Measurements from ENCODE around the gene SLC25A30.

GRCh38 chr13:45373162-45373547, 45.0 kb downstream of the SLC25A30 start:
- TF ChIP-seq EZH2 (IDR thresholded peaks at IDR 0.05; ENCODE audit: insufficient read depth, poor library complexity, severe bottlenecking) (no peak), EZH2phosphoT487 (IDR thresholded peaks at IDR 0.05; ENCODE audit: insufficient read depth, low read depth) (no peak)

Measured in GM23248 (cell line).